IMR-90 (cell line): ENCODE data around the gene TSC2. TPM values are rescaled to one million over a fixed set of nuclear protein-coding genes. Genes with fewer than 3 reads are reported as not detected.

Experiments used
- ATAC-seq: fragments of 200-7000 bp; cut with Tn5 transposase; 2 replicates; pipeline ENCODE4 v1.9.1; 2020; ENCODE audit warnings: low read depth, mild to moderate bottlenecking, moderate library complexity
- BruUV-seq: library from RNA; stranded (reverse); fragments of 400-500 nt; replicated peaks from 2 replicates; lab custom pipeline; 2021; lab: Mats Ljungman, UMichigan
- CTCF ChIA-PET: fragments of 300-600 bp; formaldehyde crosslinking; extraction: SDS; loops from one replicate; lab custom pipeline; 2021; ENCODE audit warnings: antibody characterized with exemption; lab: Yijun Ruan, JAX
- POLR2A ChIA-PET: fragments of 300-600 bp; sonication (Branson Sonifier 250); formaldehyde crosslinking; loops from one replicate; lab custom pipeline; 2022; ENCODE audit warnings: antibody characterized with exemption; ENCODE audit not compliant: unreplicated experiment; lab: Charles Lee
- DNase-seq: peaks from one replicate; pipeline ENCODE4 v3.0.0; 2013
- H2AFZ ChIP-seq: replicated peaks from 2 replicates; pipeline ENCODE3; 2013; ENCODE audit warnings: low read length, mild to moderate bottlenecking; ENCODE audit not compliant: poor library complexity
- H2AK5ac ChIP-seq: 2 replicates; pipeline ENCODE4 v1.6.1; 2013; ENCODE audit warnings: low read depth, low read length, inconsistent platforms
- H2AK9ac ChIP-seq: replicated peaks from 2 replicates; pipeline ENCODE3; 2013; ENCODE audit warnings: mild to moderate bottlenecking, low read depth, low read length, moderate library complexity; ENCODE audit not compliant: poor library complexity
- H2BK120ac ChIP-seq: 2 replicates; pipeline ENCODE4 v1.6.1; 2013; ENCODE audit warnings: low read depth, low read length, inconsistent platforms
- H2BK15ac ChIP-seq: 3 replicates; pipeline ENCODE4 v1.6.1; 2013; ENCODE audit warnings: low read depth, low read length, inconsistent platforms
- H2BK20ac ChIP-seq: 2 replicates; pipeline ENCODE4 v1.6.1; 2013; ENCODE audit warnings: low read depth, mild to moderate bottlenecking, inconsistent platforms, low read length, moderate library complexity
- H2BK5ac ChIP-seq: 2 replicates; pipeline ENCODE4 v1.6.1; 2013; ENCODE audit warnings: mild to moderate bottlenecking, low read depth, low read length, inconsistent platforms; ENCODE audit not compliant: poor library complexity, severe bottlenecking
- H3K14ac ChIP-seq: replicated peaks from 2 replicates; pipeline ENCODE4 v1.6.1; 2013; ENCODE audit warnings: low read depth, low read length, inconsistent platforms
- H3K18ac ChIP-seq: 2 replicates; pipeline ENCODE4 v1.6.1; 2013; ENCODE audit warnings: low read depth, low read length, control low read depth
- H3K23ac ChIP-seq: 2 replicates; pipeline ENCODE4 v1.6.1; 2013; ENCODE audit warnings: low read depth, low read length, inconsistent platforms
- H3K27ac ChIP-seq: 2 replicates; pipeline ENCODE4 v1.5.1; 2013; ENCODE audit warnings: mild to moderate bottlenecking, control low read depth, low read length; ENCODE audit not compliant: insufficient read depth
- H3K27me3 ChIP-seq: 2 replicates; pipeline ENCODE4 v1.6.1; 2013; ENCODE audit warnings: low read length; ENCODE audit not compliant: control insufficient read depth, insufficient read depth
- H3K36me3 ChIP-seq: 2 replicates; pipeline ENCODE4 v1.6.1; 2013; ENCODE audit warnings: low read length, mixed read lengths; ENCODE audit not compliant: control insufficient read depth, insufficient read depth
- H3K4ac ChIP-seq: 2 replicates; pipeline ENCODE4 v1.6.1; 2013; ENCODE audit warnings: low read depth, low read length, inconsistent platforms
- H3K4me1 ChIP-seq: 2 replicates; pipeline ENCODE4 v1.6.1; 2013; ENCODE audit warnings: low read length, mixed read lengths; ENCODE audit not compliant: control insufficient read depth, insufficient read depth
- H3K4me2 ChIP-seq: 2 replicates; pipeline ENCODE4 v1.6.1; 2013; ENCODE audit warnings: low read depth, mild to moderate bottlenecking, control low read depth, low read length, moderate library complexity
- H3K4me3 ChIP-seq: 2 replicates; pipeline ENCODE4 v1.5.1; 2013; ENCODE audit warnings: low read depth, mild to moderate bottlenecking, control low read depth, low read length, moderate library complexity; ENCODE audit not compliant: insufficient read depth
- H3K56ac ChIP-seq: 2 replicates; pipeline ENCODE4 v1.6.1; 2013; ENCODE audit warnings: low read length, inconsistent platforms; ENCODE audit not compliant: insufficient read depth; ENCODE audit errors: extremely low read depth
- H3K79me1 ChIP-seq, 2 experiments: 2 replicates each; pipeline ENCODE4 v1.6.1; 2013; ENCODE audit warnings: low read length in 2 of 2, inconsistent platforms in 1 of 2, low read depth in 1 of 2
- H3K9ac ChIP-seq: 2 replicates; pipeline ENCODE4 v1.6.1; 2013; ENCODE audit warnings: low read depth, low read length, control low read depth
- H3K9me1 ChIP-seq: 2 replicates; pipeline ENCODE4 v1.6.1; 2013; ENCODE audit warnings: low read length, inconsistent platforms; ENCODE audit not compliant: insufficient read depth
- H3K9me3 ChIP-seq: 2 replicates; pipeline ENCODE4 v1.6.1; 2013; ENCODE audit warnings: low read length; ENCODE audit not compliant: control insufficient read depth, insufficient read depth
- H4K20me1 ChIP-seq: 2 replicates; pipeline ENCODE4 v1.6.1; 2013; ENCODE audit warnings: low read length, inconsistent platforms; ENCODE audit not compliant: insufficient read depth
- H4K5ac ChIP-seq: 2 replicates; pipeline ENCODE4 v1.6.1; 2013; ENCODE audit warnings: mild to moderate bottlenecking, low read depth, low read length, control low read depth
- H4K8ac ChIP-seq, 2 experiments: 2 replicates each; pipeline ENCODE4 v1.6.1; 2013; ENCODE audit warnings: low read depth in 2 of 2, low read length in 2 of 2, control low read depth in 1 of 2, inconsistent platforms in 1 of 2
- H4K91ac ChIP-seq: 2 replicates; pipeline ENCODE4 v1.6.1; 2013; ENCODE audit warnings: low read depth, low read length, inconsistent platforms; ENCODE audit not compliant: insufficient read depth
- BHLHE40 ChIP-seq: fragments of 150-350 bp; IDR thresholded peaks from 2 replicates; pipeline ENCODE4 v1.6.1; 2016; ENCODE audit warnings: mild to moderate bottlenecking, low read depth, low read length
- CEBPB ChIP-seq: IDR thresholded peaks from 2 replicates; pipeline ENCODE4 v1.6.1; 2012; ENCODE audit warnings: low read depth, low read length, improper control_type of control experiment
- CHD1 ChIP-seq: IDR thresholded peaks from 2 replicates; pipeline ENCODE4 v1.6.1; 2012; ENCODE audit warnings: low read depth, low read length, improper control_type of control experiment
- FOS ChIP-seq: fragments of 150-350 bp; IDR thresholded peaks from 2 replicates; pipeline ENCODE4 v1.6.1; 2016; ENCODE audit warnings: low read depth, low read length
- MAFK ChIP-seq: IDR thresholded peaks from 2 replicates; pipeline ENCODE4 v1.6.1; 2012; ENCODE audit warnings: low read depth, low read length, improper control_type of control experiment
- MAZ ChIP-seq: IDR thresholded peaks from 2 replicates; pipeline ENCODE4 v1.6.1; 2012; ENCODE audit warnings: low read depth, mild to moderate bottlenecking, low read length, improper control_type of control experiment, moderate library complexity, borderline replicate concordance
- NFE2L2 ChIP-seq: fragments of 150-350 bp; IDR thresholded peaks from 2 replicates; pipeline ENCODE4 v1.6.1; 2016; ENCODE audit warnings: low read depth, mild to moderate bottlenecking, low read length
- POLR2A ChIP-seq: IDR thresholded peaks from 2 replicates; pipeline ENCODE4 v1.6.1; 2012; ENCODE audit warnings: mild to moderate bottlenecking, low read depth, low read length
- RAD21 ChIP-seq: IDR thresholded peaks from 2 replicates; pipeline ENCODE4 v1.6.1; 2012; ENCODE audit warnings: low read length, improper control_type of control experiment
- RCOR1 ChIP-seq: IDR thresholded peaks from 2 replicates; pipeline ENCODE4 v1.6.1; 2012; ENCODE audit warnings: mild to moderate bottlenecking, low read length, improper control_type of control experiment; ENCODE audit not compliant: insufficient replicate concordance
- RFX5 ChIP-seq: IDR thresholded peaks from 2 replicates; pipeline ENCODE4 v1.8.0; 2012; ENCODE audit warnings: low read depth, mild to moderate bottlenecking, low read length, moderate library complexity
- SMC3 ChIP-seq: fragments of 150-350 bp; IDR thresholded peaks from 2 replicates; pipeline ENCODE4 v1.6.1; 2016; ENCODE audit warnings: low read depth, mild to moderate bottlenecking, antibody characterized with exemption, low read length, moderate library complexity
- USF2 ChIP-seq: fragments of 150-350 bp; IDR thresholded peaks from 2 replicates; pipeline ENCODE4 v1.6.1; 2017; ENCODE audit warnings: mild to moderate bottlenecking, antibody characterized with exemption, low read length, low read depth
- WGBS, 2 experiments: methylation state at CpG; one replicate each; pipeline versions ENCODE4 v1.1.5 to v1.1.7; 2013; ENCODE audit warnings: missing lambda C conversion rate in 2 of 2; ENCODE audit not compliant: insufficient read length in 1 of 2; ENCODE audit errors: extremely low coverage in 2 of 2; 5-methylcytosine and 5-hydroxymethylcytosine counted together
- dilution Hi-C: fragments of 300-500 bp; cut with HindIII; formaldehyde crosslinking; loops from one replicate; pipeline ENCODE4 v1.14.3; 2018; ENCODE audit warnings: low sequenced_read_pairs; ENCODE audit not compliant: unreplicated experiment
- in situ Hi-C: fragments of 300-500 bp; cut with MboI; formaldehyde crosslinking; loops from 3 replicates; pipeline ENCODE4 v1.14.3; 2019; ENCODE audit warnings: low sequenced_read_pairs, inconsistent platforms, mixed read lengths
- intact Hi-C: fragments of 100-400 bp; cut with micrococcal nuclease; formaldehyde crosslinking; loops from 2 replicates; pipeline ENCODE4 v1.10.0; 2022
- polyA plus RNA-seq, 3 experiments: library from polyadenylated mRNA; depleted of rRNA; stranded (reverse); fragments of >200 nt; gene quantifications; 2 replicates each; pipeline ENCODE4 v1.2.3, GENCODE V29; 2012; ENCODE audit warnings: low replicate concordance in 1 of 3
- total RNA-seq: library from RNA; depleted of rRNA; stranded (reverse); fragments of >200 nt; gene quantifications from 2 replicates; pipeline ENCODE4 v1.2.3, GENCODE V29; 2012
- TF ChIP-seq, protein P1 (sequence below): fragments of 150-350 bp; IDR thresholded peaks from 2 replicates; pipeline ENCODE4 v1.6.1; 2016; ENCODE audit warnings: low read depth, mild to moderate bottlenecking, low read length, moderate library complexity, borderline replicate concordance
- TF ChIP-seq, protein P2 (sequence below): conservative IDR thresholded peaks from 2 replicates; pipeline ENCODE4 v1.5.1; 2012; ENCODE audit warnings: mild to moderate bottlenecking, low read depth, low read length, improper control_type of control experiment

TSC2 gene
- total and polyA plus RNA-seq, 2 of the 4 experiments (the other 2 are of a cell fraction): 31.4 to 88.6 TPM

DNA sequence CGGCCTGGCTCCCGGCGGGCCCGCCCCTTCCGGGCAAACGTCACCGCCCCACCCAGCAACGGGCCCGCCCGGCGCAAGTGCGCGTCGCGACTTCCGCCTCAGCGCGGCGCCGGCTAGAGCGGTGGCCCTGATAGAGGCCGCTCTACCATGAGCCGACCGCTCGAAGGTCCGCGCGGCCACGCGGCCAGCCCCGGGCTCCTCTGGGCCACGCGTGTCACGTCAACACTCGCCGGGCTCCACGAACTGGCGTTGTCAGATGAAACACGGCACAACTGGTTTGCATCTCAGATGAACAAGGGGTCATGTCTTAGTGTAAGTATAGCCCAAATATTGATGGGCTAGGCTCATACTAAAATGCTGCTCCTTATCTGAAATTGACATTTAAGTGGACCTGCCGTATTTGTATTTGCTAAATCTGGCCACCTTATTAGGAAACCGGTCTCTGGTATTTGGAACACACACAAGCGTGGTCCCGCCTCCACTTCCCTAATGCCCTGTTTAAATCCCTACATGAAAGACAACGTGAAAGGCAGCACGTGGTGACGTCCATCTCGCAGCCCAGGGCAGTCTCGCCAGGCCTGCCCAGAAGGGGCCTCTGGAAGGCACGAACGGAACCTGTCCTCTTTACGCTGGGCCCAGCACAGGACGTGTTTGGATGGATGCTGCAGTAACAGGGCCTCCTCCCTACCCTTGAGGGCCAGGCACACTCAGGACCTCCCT lies 37.8 kb upstream of the TSC2 start, which contains the start of gene ZNF598:
Gene ZNF598, minus strand, starts transcription at position 31 of the 720 bp plus-strand sequence.
- in situ Hi-C loops: no loop called here
- CTCF ChIA-PET: no interaction called here
- TF ChIP-seq POLR2A (peak; percentile 97), RAD21 (no peak), RFX5 (no peak), USF2 (peak; percentile 79), CHD1 (no peak), NFE2L2 (no peak), MAFK (no peak), SMC3 (no peak), RCOR1 (no peak), BHLHE40 (no peak), CEBPB (no peak), FOS (no peak), MAZ (0 out of 2 replicates have a peak, but pooled peaks have one; percentile 18)
- TF ChIP-seq, protein P1, sequence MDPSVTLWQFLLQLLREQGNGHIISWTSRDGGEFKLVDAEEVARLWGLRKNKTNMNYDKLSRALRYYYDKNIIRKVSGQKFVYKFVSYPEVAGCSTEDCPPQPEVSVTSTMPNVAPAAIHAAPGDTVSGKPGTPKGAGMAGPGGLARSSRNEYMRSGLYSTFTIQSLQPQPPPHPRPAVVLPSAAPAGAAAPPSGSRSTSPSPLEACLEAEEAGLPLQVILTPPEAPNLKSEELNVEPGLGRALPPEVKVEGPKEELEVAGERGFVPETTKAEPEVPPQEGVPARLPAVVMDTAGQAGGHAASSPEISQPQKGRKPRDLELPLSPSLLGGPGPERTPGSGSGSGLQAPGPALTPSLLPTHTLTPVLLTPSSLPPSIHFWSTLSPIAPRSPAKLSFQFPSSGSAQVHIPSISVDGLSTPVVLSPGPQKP: no peak
- TF ChIP-seq, protein P2, sequence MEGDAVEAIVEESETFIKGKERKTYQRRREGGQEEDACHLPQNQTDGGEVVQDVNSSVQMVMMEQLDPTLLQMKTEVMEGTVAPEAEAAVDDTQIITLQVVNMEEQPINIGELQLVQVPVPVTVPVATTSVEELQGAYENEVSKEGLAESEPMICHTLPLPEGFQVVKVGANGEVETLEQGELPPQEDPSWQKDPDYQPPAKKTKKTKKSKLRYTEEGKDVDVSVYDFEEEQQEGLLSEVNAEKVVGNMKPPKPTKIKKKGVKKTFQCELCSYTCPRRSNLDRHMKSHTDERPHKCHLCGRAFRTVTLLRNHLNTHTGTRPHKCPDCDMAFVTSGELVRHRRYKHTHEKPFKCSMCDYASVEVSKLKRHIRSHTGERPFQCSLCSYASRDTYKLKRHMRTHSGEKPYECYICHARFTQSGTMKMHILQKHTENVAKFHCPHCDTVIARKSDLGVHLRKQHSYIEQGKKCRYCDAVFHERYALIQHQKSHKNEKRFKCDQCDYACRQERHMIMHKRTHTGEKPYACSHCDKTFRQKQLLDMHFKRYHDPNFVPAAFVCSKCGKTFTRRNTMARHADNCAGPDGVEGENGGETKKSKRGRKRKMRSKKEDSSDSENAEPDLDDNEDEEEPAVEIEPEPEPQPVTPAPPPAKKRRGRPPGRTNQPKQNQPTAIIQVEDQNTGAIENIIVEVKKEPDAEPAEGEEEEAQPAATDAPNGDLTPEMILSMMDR: no peak

More for the DNA sequence above, 37.8 kb upstream of the TSC2 start, which contains the start of gene ZNF598:
- intact Hi-C loops (no loop called here), dilution Hi-C loops (no loop called here)
- Histone ChIP-seq H2AK9ac (peak within 1 kb of the TSS; percentile 98), H3K18ac (peak within 1 kb of the TSS; percentile 99), H2BK20ac (peak within 1 kb of the TSS; percentile 27; the same call in 1 of the 2 replicates), H4K91ac (peak within 1 kb of the TSS; percentile 95), H3K4me3 (peak within 1 kb of the TSS; percentile 98), H3K56ac (peak within 1 kb of the TSS; percentile 95), H3K23ac (peak within 1 kb of the TSS; percentile 97), H3K4me2 (peak within 1 kb of the TSS; percentile 99), H3K79me1 (peaks cover 9 to 52% of the 10 kb centered on the region in 2 experiments; a peak in 3 of 4 replicates), H4K20me1 (peaks cover 42% of the 10 kb centered on the region), H3K27ac (peak within 1 kb of the TSS; percentile 94), H4K5ac (peak within 1 kb of the TSS; percentile 100), H3K9ac (peak within 1 kb of the TSS; percentile 99), H3K4ac (peak within 1 kb of the TSS; percentile 100), H2AK5ac (peak within 1 kb of the TSS; percentile 99), H4K8ac (peak within 1 kb of the TSS; percentile 99), H3K36me3 (peaks cover 9% of the 10 kb centered on the region), H3K9me1 (peaks cover 8% of the 10 kb centered on the region; the same call in 1 of the 2 replicates), H3K14ac (peak within 1 kb of the TSS; percentile 100), H2AFZ (peak within 1 kb of the TSS; percentile 97), H2BK120ac (peak within 1 kb of the TSS; percentile 84), H2BK5ac (peak within 1 kb of the TSS; percentile 95), H2BK15ac (peak within 1 kb of the TSS; percentile 17; the same call in 1 of the 3 replicates), H3K4me1 (peaks cover 20% of the 10 kb centered on the region), H3K9me3 (no peaks in the 10 kb centered on the region), H3K27me3 (no peaks in the 10 kb centered on the region)
- TSS peak; percentile 98 for BruUV-seq
- POLR2A ChIA-PET: no interaction called here
- ATAC-seq: peak; percentile 92
- DNase-seq: peak; percentile 84
- 0% methylated on average over 27 of the region's 52 CpGs; no CpG with 5 or more reads in 1 of the 2 experiments for WGBS, 2 experiments
